Vagina (tissue), 2 donors: ENCODE data around the gene CDH6.

Experiments used
- POLR2A ChIP-seq, 2 donors: fragments of 450-650 bp; IDR thresholded peaks; one replicate each; pipeline ENCODE4 v1.6.1; 2017; ENCODE audit warnings: antibody characterized with exemption in 2 of 2, mild to moderate bottlenecking in 2 of 2, moderate library complexity in 2 of 2
- TF ChIP-seq, protein P1 (sequence below), 3 experiments: fragments of 450-650 bp in 2 of 3; fragments of 200-600 bp in 1 of 3; sonication (generic) in 1 of 3; IDR thresholded peaks; one replicate each; pipeline ENCODE4 v1.5.1; 2017 to 2019; ENCODE audit warnings: antibody characterized with exemption in 3 of 3, mild to moderate bottlenecking in 2 of 3, moderate library complexity in 2 of 3

DNA sequence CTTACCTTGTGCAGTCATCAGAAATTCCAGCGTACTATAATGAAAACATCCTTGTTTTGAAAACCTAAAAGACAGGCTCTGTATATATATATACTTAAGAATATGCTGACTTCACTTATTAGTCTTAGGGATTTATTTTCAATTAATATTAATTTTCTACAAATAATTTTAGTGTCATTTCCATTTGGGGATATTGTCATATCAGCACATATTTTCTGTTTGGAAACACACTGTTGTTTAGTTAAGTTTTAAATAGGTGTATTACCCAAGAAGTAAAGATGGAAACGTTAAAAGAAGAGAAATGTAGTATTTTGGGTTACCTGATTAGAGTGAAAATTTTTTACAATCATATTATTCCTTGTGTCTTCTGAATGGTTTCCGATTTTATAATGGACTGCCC lies 131.4 kb downstream of the CDH6 start:
- TF ChIP-seq, protein P1, sequence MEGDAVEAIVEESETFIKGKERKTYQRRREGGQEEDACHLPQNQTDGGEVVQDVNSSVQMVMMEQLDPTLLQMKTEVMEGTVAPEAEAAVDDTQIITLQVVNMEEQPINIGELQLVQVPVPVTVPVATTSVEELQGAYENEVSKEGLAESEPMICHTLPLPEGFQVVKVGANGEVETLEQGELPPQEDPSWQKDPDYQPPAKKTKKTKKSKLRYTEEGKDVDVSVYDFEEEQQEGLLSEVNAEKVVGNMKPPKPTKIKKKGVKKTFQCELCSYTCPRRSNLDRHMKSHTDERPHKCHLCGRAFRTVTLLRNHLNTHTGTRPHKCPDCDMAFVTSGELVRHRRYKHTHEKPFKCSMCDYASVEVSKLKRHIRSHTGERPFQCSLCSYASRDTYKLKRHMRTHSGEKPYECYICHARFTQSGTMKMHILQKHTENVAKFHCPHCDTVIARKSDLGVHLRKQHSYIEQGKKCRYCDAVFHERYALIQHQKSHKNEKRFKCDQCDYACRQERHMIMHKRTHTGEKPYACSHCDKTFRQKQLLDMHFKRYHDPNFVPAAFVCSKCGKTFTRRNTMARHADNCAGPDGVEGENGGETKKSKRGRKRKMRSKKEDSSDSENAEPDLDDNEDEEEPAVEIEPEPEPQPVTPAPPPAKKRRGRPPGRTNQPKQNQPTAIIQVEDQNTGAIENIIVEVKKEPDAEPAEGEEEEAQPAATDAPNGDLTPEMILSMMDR (IDR thresholded peaks at IDR 0.05): no peak
- no peak for TF ChIP-seq POLR2A (IDR thresholded peaks at IDR 0.05)
